H1 (cell line): ENCODE measurements around the gene STK33. TPM values are rescaled to one million over a fixed set of nuclear protein-coding genes. Genes with fewer than 3 reads are reported as not detected.

ENCODE experiments used
- polyA plus RNA-seq, 7 experiments: library from polyadenylated mRNA; depleted of rRNA in 3 of 7; stranded (reverse) in 5 of 7; unstranded in 2 of 7; fragments of >200 nt in 5 of 7; fragments of 200-250 nt in 2 of 7; gene quantifications; 1 replicate in 5 of 7; 2 replicates in 1 of 7; 4 replicates in 1 of 7; pipeline versions ENCODE4 v1.2.1 to v1.2.3, GENCODE V29; 2011 to 2013; ENCODE audit warnings: missing spikeins in 2 of 7, mixed read lengths in 2 of 7
- total RNA-seq: library from RNA; stranded (reverse); fragmentation: NEBNext Ultra II Directional; extraction: Animal tissue kit (Norgen Biotek cat#: 25700); gene quantifications from 2 replicates; pipeline ENCODE4 v1.2.1, GENCODE V29; 2021
- TF ChIP-seq, protein P1 (sequence below): IDR thresholded peaks from 2 replicates; pipeline ENCODE4 v1.6.1; 2011; ENCODE audit warnings: low read length, improper control_type of control experiment

STK33 gene
- total and polyA plus RNA-seq, 2 of the 8 experiments (the other 6 are each of a cell fraction or from before 2014, with no cell fraction given): 8.8 to 25.1 TPM

DNA sequence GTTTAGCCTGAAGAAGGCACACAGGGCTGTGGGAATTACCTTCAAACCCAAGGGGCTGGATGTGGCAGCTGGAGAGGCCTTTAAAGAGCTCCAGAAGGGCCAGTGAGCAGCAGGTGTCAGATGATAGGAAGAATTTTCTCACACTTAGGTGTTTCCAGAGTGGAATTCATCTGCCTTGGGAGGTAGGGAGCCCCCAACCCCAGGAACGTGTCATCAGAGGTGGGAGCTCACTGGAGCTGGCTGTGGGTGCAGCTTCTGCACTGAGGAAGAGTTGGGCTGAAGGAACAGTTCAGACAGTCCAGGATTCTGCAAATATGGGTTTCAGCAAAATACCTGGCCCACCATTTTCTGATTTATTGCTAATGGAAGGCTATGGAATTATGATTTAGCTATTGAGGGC, 210.8 kb downstream of the STK33 start (continued):
- TF ChIP-seq, protein P1, sequence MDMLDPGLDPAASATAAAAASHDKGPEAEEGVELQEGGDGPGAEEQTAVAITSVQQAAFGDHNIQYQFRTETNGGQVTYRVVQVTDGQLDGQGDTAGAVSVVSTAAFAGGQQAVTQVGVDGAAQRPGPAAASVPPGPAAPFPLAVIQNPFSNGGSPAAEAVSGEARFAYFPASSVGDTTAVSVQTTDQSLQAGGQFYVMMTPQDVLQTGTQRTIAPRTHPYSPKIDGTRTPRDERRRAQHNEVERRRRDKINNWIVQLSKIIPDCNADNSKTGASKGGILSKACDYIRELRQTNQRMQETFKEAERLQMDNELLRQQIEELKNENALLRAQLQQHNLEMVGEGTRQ: no peak
